HG02642 (cell line): ENCODE results near the gene NDUFB7.
"Not testable (repeated sequence)": the region's sequence is repeated elsewhere in the genome, so short reads cannot be mapped to it uniquely, and the experiment has no call there.

Experiments used
- ATAC-seq: cut with Tn5 transposase; IDR thresholded peaks from one replicate; pipeline ENCODE4 v1.9.1; 2021; ENCODE audit warnings: mild to moderate bottlenecking; ENCODE audit not compliant: unreplicated experiment, poor library complexity

NDUFB7 gene

GRCh38 chr19:14571695-14572490, at the start of gene NDUFB7:
NDUFB7 (minus strand) TSS chr19:14572066; CDS start chr19:14572000, 66 bp downstream.
- peak; percentile 82 for ATAC-seq

- no peak for ATAC-seq
These were observed 47.5 kb upstream of the NDUFB7 start for GRCh38 chr19:14619404-14619803.

- ATAC-seq, result no peak
These were observed 44.5 kb upstream of the NDUFB7 start for GRCh38 chr19:14616407-14616806.

DNA sequence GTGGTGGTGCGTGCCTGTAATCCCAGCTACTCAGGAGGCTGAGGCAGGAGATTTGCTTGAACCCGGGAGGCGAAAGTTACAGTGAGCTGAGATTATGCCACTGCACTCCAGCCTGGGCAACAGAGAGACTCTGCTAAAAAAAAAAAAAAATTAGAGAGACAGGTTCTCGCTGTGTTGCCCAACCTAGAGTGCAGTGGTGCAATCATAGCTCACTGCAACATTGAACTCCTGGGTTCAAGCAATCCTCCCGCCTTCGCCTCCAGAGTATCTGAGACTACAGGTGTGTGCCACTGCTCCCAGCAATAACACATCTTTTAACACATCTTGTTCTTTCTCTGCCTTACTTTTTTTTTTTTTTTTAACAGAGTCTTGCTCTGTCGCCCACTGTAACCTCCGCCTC, 43.8 kb upstream of the NDUFB7 start:
- no peak for ATAC-seq

DNA sequence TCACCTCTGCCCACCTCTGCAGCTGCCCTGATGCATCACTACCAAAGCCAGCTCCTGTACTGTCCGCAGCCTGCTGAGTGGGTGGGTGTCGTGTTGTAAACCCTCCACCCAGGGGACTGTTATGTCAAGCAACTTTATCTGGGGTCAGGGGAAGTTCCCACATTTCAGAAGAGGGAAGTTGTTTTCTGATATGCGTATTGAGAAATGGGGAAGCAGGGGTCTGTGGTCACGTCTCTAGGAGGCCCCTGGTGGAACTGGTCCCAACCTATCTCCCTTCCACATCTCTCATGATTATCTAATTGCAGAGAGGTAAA, 42.2 kb upstream of the NDUFB7 start:
- ATAC-seq, result no peak

DNA sequence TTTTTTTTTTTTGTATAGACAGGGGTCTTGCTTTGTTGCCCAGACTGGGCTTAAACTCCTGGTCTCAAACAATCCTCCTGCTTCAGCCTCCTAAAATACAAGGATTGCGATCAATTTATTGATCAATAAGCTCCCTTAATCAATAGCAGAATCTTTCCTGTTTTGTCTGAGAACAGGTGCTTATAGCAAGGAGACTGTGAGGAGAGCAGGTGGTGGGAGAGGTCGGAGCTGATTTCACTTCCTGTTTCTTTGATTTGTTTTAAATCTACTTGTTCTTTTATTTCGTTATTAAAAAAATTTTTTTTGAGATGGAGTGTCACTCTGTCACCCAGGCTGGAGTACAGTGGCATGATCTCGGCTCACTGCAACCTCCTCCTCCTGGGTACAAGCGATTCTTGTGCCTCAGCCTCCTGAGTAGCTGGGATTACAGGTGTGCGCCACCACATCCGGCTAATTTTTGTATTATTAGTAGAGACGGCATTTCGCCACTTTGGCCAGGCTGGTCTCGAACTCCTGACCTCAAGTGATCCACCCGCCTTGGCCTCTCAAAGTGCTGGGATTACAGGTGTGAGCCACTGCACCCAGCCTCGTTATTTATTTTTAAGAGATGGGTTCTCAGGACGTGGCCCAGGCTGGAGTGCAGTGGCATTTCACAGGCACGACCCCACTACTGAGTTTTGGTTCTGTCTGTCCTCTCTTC, 41.7 kb upstream of the NDUFB7 start:
- ATAC-seq, result not testable (repeated sequence)

DNA sequence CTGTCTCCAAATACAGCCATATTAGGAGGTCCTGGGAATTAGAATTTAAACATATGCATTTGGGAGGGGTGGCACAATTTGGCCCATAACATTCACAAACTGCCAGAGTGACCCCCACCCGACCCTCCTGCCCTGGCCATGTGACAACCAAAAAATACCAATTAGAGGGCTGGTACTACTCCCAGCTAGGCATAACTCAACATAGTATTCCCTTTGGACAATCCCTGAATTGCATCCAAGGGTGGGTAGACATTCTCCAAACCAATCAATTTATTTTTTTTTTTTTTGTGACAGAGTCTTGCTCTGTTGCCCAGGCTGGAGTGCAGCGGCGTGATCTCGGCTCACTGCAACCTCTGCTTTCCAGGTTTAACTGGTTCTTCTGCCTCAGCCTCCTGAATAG, 40.8 kb upstream of the NDUFB7 start:
- ATAC-seq, result no peak

- ATAC-seq, result not testable (repeated sequence)
These were observed 40.4 kb upstream of the NDUFB7 start for GRCh38 chr19:14612242-14612641.

GRCh38 chr19:14611051-14611450, 39.2 kb upstream of the NDUFB7 start:
- ATAC-seq, result no peak

GRCh38 chr19:14606627-14607026, 34.8 kb upstream of the NDUFB7 start:
- ATAC-seq, result no peak

- peak; percentile 75 for ATAC-seq
These were observed 32.1 kb upstream of the NDUFB7 start for GRCh38 chr19:14603990-14604387.

DNA sequence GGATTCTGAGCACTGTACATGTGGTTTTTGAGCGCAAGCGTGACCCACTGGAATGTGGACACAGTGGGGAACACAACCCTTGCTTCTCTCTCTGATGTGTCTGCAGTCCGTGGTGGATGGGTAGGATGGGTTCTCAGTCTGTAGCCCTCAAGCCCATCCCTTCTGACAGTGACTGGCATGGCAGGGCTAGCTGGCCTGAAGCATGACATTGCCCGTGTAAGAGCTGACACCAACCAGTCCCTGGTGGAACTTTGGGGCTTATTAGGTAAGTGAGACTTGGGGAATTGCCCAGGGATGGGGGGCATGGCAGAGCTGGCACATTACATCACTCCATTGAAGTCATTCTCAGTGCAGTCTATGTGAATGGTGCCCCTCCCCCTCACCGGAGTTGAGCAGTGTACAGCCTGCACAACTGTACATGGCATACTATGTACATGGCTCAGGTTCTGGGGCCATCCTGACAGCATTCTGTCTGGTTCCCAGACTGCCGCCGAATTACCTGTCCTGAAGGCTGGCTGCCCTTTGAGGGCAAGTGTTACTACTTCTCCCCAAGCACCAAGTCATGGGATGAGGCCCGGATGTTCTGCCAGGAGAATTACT, 27.8 kb upstream of the NDUFB7 start:
- ATAC-seq, result no peak

DNA sequence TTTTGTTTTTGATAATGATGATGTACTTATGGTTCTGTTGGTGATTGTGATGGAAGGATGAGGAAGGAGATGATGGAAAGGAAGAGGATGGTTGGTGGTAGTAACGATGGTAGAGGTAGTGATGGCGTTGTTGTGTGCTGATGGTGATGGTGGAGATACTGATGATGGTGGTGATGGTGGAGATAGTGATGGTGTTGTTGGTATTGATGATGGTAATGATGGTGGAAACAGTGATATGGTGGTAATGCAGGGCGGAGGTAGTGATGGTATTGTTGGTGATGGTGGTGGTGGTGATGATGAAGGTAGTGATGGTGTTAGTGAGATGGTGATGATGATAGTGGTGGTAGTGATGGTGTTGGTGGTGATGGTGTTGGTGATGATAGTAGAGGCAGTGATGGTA, 23.7 kb upstream of the NDUFB7 start:
- ATAC-seq, result no peak

- not testable (repeated sequence) for ATAC-seq
These were observed 17.6 kb upstream of the NDUFB7 start for GRCh38 chr19:14589433-14589832.

GRCh38 chr19:14585187-14585586, 13.3 kb upstream of the NDUFB7 start:
- ATAC-seq, result peak; percentile 70

DNA sequence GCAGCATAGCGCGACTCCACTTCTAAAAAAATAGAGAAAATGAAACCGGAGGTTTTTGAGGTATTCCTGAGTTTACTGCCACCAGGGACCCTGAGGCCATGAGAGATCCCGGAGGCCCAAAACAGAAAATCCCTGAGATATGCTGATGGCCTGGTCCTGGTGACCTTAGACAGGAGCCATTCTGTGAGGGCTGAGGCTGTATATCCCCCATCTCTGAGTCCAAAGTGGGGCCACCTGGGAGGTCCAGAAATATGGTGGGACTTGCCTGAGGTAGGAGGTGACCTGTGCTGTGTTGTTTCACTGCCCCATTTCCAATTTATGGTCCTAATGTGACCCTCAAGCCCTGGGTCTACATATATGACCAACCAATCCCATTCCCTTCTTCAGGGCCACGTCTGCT, 12.5 kb upstream of the NDUFB7 start:
- not testable (repeated sequence) for ATAC-seq

- ATAC-seq, result no peak
These were observed 11.1 kb upstream of the NDUFB7 start, which contains the start of gene CLEC17A for GRCh38 chr19:14582894-14583340. CLEC17A (plus strand) TSS chr19:14583084; CDS start chr19:14583161, 77 bp downstream.

GRCh38 chr19:14580623-14581237, 8.9 kb upstream of the NDUFB7 start:
- no peak for ATAC-seq

GRCh38 chr19:14577885-14578427, 6.1 kb upstream of the NDUFB7 start:
- peak; percentile 39 for ATAC-seq

DNA sequence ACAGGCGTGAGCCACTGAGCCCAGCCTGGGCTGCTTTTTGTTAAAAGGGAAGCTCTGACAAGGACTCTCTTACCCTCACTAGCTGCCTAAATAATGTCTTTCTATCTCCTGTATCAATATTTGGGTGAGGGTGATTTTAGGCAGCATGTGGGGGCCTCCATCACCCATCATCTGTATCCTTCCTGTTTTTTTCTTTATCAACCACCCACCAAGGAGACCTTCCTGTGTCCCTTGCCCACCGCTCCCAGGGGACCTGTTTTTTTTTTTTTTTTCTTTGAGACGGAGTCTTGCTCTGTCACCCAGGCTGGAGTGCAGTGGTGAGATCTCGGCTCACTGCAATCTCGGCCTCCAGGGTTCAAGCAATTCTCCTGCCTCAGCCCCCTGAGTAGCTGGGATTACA, 5.4 kb upstream of the NDUFB7 start:
- ATAC-seq, result no peak

GRCh38 chr19:14576363-14576762, 4.5 kb upstream of the NDUFB7 start:
- ATAC-seq, result no peak
